ENCODE results near the gene ZNF423.

ZNF423 gene

DNA sequence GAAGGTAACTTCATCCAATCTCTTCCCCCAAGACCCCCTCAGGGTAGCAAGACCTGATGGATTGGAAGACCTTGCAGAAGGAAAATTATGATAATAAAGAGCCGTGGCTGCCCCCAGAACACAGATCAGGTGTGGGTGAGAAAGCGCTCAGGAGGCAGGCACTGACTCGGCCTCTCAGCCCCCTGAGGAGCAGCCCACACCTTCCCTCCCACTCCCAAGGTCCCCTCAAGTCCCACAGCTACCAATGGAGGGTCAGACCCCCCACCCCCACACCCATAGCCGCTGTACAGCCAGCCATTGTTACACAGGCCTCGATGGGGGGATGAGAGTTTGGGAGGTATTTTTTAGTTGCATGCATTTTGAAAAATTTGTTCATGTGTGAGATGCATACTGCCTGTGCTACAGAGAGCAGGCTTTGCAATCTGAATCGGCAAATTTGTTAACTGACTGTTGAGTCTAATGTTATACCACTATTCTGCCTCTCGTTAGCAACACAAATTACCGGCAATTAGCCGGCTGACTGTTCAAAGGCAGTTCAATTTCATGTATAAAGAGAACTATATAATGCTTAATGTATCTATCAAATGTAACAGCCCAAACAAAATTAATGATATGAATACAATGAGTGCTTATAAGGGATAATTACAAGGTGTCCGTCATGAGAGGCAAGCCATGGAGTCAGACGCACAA, 270.6 kb downstream of the ZNF423 start:
- no peak for DNase-seq (ENCODE audit: low read depth)
- H3K4me3 ChIP-seq (ENCODE audit: low read depth, low read length): no peak overlapping the region
- TF ChIP-seq, protein P1, sequence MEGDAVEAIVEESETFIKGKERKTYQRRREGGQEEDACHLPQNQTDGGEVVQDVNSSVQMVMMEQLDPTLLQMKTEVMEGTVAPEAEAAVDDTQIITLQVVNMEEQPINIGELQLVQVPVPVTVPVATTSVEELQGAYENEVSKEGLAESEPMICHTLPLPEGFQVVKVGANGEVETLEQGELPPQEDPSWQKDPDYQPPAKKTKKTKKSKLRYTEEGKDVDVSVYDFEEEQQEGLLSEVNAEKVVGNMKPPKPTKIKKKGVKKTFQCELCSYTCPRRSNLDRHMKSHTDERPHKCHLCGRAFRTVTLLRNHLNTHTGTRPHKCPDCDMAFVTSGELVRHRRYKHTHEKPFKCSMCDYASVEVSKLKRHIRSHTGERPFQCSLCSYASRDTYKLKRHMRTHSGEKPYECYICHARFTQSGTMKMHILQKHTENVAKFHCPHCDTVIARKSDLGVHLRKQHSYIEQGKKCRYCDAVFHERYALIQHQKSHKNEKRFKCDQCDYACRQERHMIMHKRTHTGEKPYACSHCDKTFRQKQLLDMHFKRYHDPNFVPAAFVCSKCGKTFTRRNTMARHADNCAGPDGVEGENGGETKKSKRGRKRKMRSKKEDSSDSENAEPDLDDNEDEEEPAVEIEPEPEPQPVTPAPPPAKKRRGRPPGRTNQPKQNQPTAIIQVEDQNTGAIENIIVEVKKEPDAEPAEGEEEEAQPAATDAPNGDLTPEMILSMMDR (IDR thresholded peaks at IDR 0.05; ENCODE audit: low read depth, low read length, missing control alignments): no peak

- TF ChIP-seq, protein P1 (IDR thresholded peaks at IDR 0.05; ENCODE audit: low read depth, low read length, missing control alignments): no peak
- no peak overlapping the region for H3K4me3 ChIP-seq (ENCODE audit: low read depth, low read length)
- no peak for DNase-seq (ENCODE audit: low read depth)
Measured at GRCh38 chr16:49583911-49584310, 272.0 kb downstream of the ZNF423 start.

DNA sequence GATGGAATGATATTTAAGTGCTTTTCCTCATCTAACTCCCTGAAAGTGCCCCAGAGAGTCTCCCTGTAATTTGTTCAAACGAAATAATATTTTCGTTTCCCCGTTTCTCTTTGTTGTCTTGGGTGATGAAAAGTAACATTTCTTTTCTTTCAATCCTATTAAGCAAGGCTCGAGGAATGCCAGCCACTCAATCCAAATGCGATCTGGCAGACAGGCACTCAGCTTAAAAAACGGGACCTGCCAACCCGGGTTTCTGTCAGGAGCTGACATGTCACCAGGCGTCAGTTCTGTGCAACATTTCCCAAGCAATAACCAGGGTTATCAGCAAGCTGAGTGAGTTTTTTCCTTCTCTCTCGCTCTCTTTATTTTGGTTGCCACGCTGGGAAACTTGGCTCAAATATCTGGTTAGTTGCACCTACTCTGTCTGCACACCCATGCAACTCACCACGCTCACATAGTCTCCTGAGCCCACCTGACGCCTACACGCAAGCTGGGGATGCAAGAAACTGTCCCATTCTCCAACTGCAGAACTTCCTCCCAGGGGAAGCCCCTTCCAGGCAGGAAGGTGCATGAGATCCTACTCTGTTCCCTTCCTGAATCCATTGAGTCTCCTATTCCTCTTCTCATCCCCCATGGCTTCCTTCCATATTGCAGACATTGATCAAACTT, 274.1 kb downstream of the ZNF423 start:
- TF ChIP-seq, protein P1 (IDR thresholded peaks at IDR 0.05; ENCODE audit: low read depth, low read length, missing control alignments): no peak
- DNase-seq (ENCODE audit: low read depth): no peak

GRCh38 chr16:49580751-49581303, 275.1 kb downstream of the ZNF423 start:
- H3K4me3 ChIP-seq (ENCODE audit: low read depth, low read length): no peak overlapping the region
- no peak for DNase-seq (ENCODE audit: low read depth)
- TF ChIP-seq, protein P1 (IDR thresholded peaks at IDR 0.05; ENCODE audit: low read depth, low read length, missing control alignments): no peak

More for the DNA sequence above, 274.1 kb downstream of the ZNF423 start:
- no peak overlapping the region for H3K4me3 ChIP-seq (ENCODE audit: low read depth, low read length)

- DNase-seq (ENCODE audit: low read depth): no peak
- no peak overlapping the region for H3K4me3 ChIP-seq (ENCODE audit: low read depth, low read length)
- TF ChIP-seq, protein P1 (IDR thresholded peaks at IDR 0.05; ENCODE audit: low read depth, low read length, missing control alignments): no peak
Measured at GRCh38 chr16:49578435-49579024, 277.4 kb downstream of the ZNF423 start.

- DNase-seq (ENCODE audit: low read depth): no peak
- H3K4me3 ChIP-seq (ENCODE audit: low read depth, low read length): no peak overlapping the region
- TF ChIP-seq, protein P1 (IDR thresholded peaks at IDR 0.05; ENCODE audit: low read depth, low read length, missing control alignments): no peak
Measured at GRCh38 chr16:49578018-49578417, 277.9 kb downstream of the ZNF423 start.

Data from GM12864 (cell line).